ENCODE measurements around the gene REV1.
"Not testable (repeated sequence)": the region's sequence is repeated elsewhere in the genome, so short reads cannot be mapped to it uniquely, and the experiment has no call there.

The REV1 gene

GRCh38 chr2:99403524-99403923 is 86.3 kb downstream of the REV1 start:
- DNase-seq (ENCODE audit: low spot score), result no peak

GRCh38 chr2:99403084-99403483 is 86.7 kb downstream of the REV1 start:
- DNase-seq (ENCODE audit: low spot score), result no peak

GRCh38 chr2:99401841-99402240 is 88.0 kb downstream of the REV1 start:
- DNase-seq (ENCODE audit: low spot score), result no peak

- no peak for DNase-seq (ENCODE audit: low spot score)
These were observed 90.0 kb downstream of the REV1 start for GRCh38 chr2:99399795-99400194.

GRCh38 chr2:99399063-99399462 is 90.8 kb downstream of the REV1 start:
- DNase-seq (ENCODE audit: low spot score), result peak; percentile 45

GRCh38 chr2:99398303-99398702 is 91.5 kb downstream of the REV1 start:
- no peak for DNase-seq (ENCODE audit: low spot score)

GRCh38 chr2:99397266-99397920 is 92.4 kb downstream of the REV1 start:
- peak; percentile 85 for DNase-seq (ENCODE audit: low spot score)

- DNase-seq (ENCODE audit: low spot score), result no peak
These were observed 94.2 kb downstream of the REV1 start for GRCh38 chr2:99395589-99396130.

- DNase-seq (ENCODE audit: low spot score), result no peak
These were observed 99.9 kb downstream of the REV1 start for GRCh38 chr2:99389946-99390345.

- DNase-seq (ENCODE audit: low spot score), result no peak
These were observed 100.4 kb downstream of the REV1 start for GRCh38 chr2:99389371-99389770.

GRCh38 chr2:99388892-99389291 is 100.9 kb downstream of the REV1 start:
- no peak for DNase-seq (ENCODE audit: low spot score)

- no peak for DNase-seq (ENCODE audit: low spot score)
These were observed 103.8 kb downstream of the REV1 start for GRCh38 chr2:99386011-99386410.

- DNase-seq (ENCODE audit: low spot score), result no peak
These were observed 107.7 kb downstream of the REV1 start for GRCh38 chr2:99382143-99382542.

GRCh38 chr2:99380376-99381010 is 109.3 kb downstream of the REV1 start:
- DNase-seq (ENCODE audit: low spot score), result no peak

- DNase-seq (ENCODE audit: low spot score), result no peak
These were observed 111.9 kb downstream of the REV1 start for GRCh38 chr2:99377879-99378278.

- no peak for DNase-seq (ENCODE audit: low spot score)
These were observed 113.5 kb downstream of the REV1 start for GRCh38 chr2:99376254-99376864.

- no peak for DNase-seq (ENCODE audit: low spot score)
These were observed 115.1 kb downstream of the REV1 start for GRCh38 chr2:99374747-99375146.

- DNase-seq (ENCODE audit: low spot score), result no peak
These were observed 116.7 kb downstream of the REV1 start for GRCh38 chr2:99373144-99373543.

- not testable (repeated sequence) for DNase-seq (ENCODE audit: low spot score)
These were observed 121.0 kb downstream of the REV1 start for GRCh38 chr2:99368854-99369253.

- DNase-seq (ENCODE audit: low spot score), result no peak
These were observed 124.2 kb downstream of the REV1 start for GRCh38 chr2:99365661-99366060.

- no peak for DNase-seq (ENCODE audit: low spot score)
These were observed 133.0 kb downstream of the REV1 start for GRCh38 chr2:99356853-99357252.

GRCh38 chr2:99354825-99355224 is 135.0 kb downstream of the REV1 start:
- not testable (repeated sequence) for DNase-seq (ENCODE audit: low spot score)

- DNase-seq (ENCODE audit: low spot score), result no peak
These were observed 135.7 kb downstream of the REV1 start for GRCh38 chr2:99354070-99354469.
